ENCODE data around the gene NSUN2. TPM values are rescaled to one million over a fixed set of nuclear protein-coding genes. Genes with fewer than 3 reads are reported as not detected.

The NSUN2 gene
- total RNA-seq, 4 donors from 2014 or later: 38.9 to 51.2 (median 50.6) TPM

GRCh38 chr5:6623228-6623627 lies 9.6 kb downstream of the NSUN2 start:
- Histone ChIP-seq H3K27me3 (no peaks in the 10 kb centered on the region), H3K4me1 (no peaks in the 10 kb centered on the region), H3K9me3 (no peaks in the 10 kb centered on the region), H3K27ac (no peak overlapping the region), H3K4me3 (no peak overlapping the region), H3K36me3 (no peaks in the 10 kb centered on the region)
- no peak for TF ChIP-seq CTCF (IDR thresholded peaks at IDR 0.05)
- TF ChIP-seq POLR2A (IDR thresholded peaks at IDR 0.05): no peak
- DNase-seq: no peak
- intact Hi-C loops (cut with DNase I; ENCODE audit: low total_unique reads): no loop called here

GRCh38 chr5:6616632-6617031 lies 16.2 kb downstream of the NSUN2 start:
- TF ChIP-seq CTCF (IDR thresholded peaks at IDR 0.05) (no peak), POLR2A (IDR thresholded peaks at IDR 0.05) (no peak)
- Histone ChIP-seq H3K36me3 (no peaks in the 10 kb centered on the region), H3K27me3 (no peaks in the 10 kb centered on the region), H3K27ac (no peak overlapping the region), H3K4me1 (no peaks in the 10 kb centered on the region), H3K4me3 (no peak overlapping the region), H3K9me3 (no peaks in the 10 kb centered on the region)
- DNase-seq: no peak
- intact Hi-C loops (cut with DNase I; ENCODE audit: low total_unique reads): no loop called here

- H3K4me1 ChIP-seq: no peaks in the 10 kb centered on the region
- no peaks in the 10 kb centered on the region for H3K27me3 ChIP-seq
- no peaks in the 10 kb centered on the region for H3K9me3 ChIP-seq
- H3K4me3 ChIP-seq: no peak overlapping the region
- H3K27ac ChIP-seq: no peak overlapping the region
- no peak for TF ChIP-seq CTCF (IDR thresholded peaks at IDR 0.05)
- no peak for TF ChIP-seq POLR2A (IDR thresholded peaks at IDR 0.05)
- H3K36me3 ChIP-seq: no peaks in the 10 kb centered on the region
- intact Hi-C loops (cut with DNase I; ENCODE audit: low total_unique reads): no loop called here
- DNase-seq: no peak
These were observed 17.6 kb downstream of the NSUN2 start for GRCh38 chr5:6615034-6615815.

- Histone ChIP-seq H3K36me3 (no peaks in the 10 kb centered on the region), H3K27ac (no peak overlapping the region), H3K4me3 (no peak overlapping the region), H3K4me1 (no peaks in the 10 kb centered on the region), H3K27me3 (no peaks in the 10 kb centered on the region), H3K9me3 (no peaks in the 10 kb centered on the region)
- no peak for TF ChIP-seq POLR2A (IDR thresholded peaks at IDR 0.05)
- no peak for TF ChIP-seq CTCF (IDR thresholded peaks at IDR 0.05)
- intact Hi-C loops (cut with DNase I; ENCODE audit: low total_unique reads): no loop called here
- DNase-seq: no peak
These were observed 21.2 kb downstream of the NSUN2 start for GRCh38 chr5:6611334-6612256.

GRCh38 chr5:6608016-6608415 lies 24.8 kb downstream of the NSUN2 start:
- intact Hi-C loops (cut with DNase I; ENCODE audit: low total_unique reads): no loop called here
- no peaks in the 10 kb centered on the region for H3K36me3 ChIP-seq
- no peak for DNase-seq
- no peaks in the 10 kb centered on the region for H3K27me3 ChIP-seq
- no peak overlapping the region for H3K27ac ChIP-seq
- no peak overlapping the region for H3K4me3 ChIP-seq
- TF ChIP-seq POLR2A (IDR thresholded peaks at IDR 0.05) (no peak), CTCF (IDR thresholded peaks at IDR 0.05) (no peak)
- no peaks in the 10 kb centered on the region for H3K4me1 ChIP-seq
- H3K9me3 ChIP-seq: no peaks in the 10 kb centered on the region

All from uterus (tissue), 4 donors.